Fibroblast of skin of back (primary cell): ENCODE results near the gene SNAI3.

Experiments
- DNase-seq: peaks from one replicate; pipeline ENCODE4 v3.0.0-alpha.2; 2013

Gene SNAI3

DNA sequence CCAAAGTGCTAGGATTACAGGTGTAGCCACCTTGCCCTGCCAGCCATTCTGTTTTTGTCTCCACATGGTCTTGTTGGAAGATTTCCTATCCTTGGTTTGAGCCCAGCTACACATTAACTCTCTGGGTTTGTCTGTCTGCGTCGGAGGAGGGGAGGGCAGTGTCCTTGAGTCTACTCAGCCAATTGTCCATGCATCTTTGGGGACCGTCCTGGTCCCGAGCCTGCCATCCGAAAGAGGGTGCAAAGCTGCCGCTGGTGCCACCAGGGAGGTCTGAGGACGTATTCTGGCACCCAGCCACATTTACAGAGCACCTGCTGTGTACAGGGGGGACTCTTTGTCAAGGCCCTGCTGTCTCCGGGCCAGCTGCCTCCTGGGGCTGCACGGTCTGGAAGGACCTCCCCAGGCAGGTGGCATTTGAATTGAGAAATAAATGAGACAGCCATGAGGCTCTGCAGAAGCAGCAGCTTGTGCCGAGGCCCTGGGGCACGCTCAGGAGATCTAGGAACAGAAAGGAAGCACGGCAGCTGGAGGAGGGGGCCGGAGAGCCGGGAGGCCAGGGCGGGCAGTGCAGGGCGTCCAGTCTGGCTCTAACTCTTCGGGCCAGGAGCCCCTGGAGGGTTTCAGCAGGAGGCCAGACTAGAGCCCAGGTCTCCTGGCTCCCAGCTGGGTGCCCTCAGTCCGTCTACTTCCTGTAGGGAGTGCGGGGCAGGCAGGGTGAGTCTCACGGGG, 36.9 kb downstream of the SNAI3 start:
- no peak for DNase-seq

DNA sequence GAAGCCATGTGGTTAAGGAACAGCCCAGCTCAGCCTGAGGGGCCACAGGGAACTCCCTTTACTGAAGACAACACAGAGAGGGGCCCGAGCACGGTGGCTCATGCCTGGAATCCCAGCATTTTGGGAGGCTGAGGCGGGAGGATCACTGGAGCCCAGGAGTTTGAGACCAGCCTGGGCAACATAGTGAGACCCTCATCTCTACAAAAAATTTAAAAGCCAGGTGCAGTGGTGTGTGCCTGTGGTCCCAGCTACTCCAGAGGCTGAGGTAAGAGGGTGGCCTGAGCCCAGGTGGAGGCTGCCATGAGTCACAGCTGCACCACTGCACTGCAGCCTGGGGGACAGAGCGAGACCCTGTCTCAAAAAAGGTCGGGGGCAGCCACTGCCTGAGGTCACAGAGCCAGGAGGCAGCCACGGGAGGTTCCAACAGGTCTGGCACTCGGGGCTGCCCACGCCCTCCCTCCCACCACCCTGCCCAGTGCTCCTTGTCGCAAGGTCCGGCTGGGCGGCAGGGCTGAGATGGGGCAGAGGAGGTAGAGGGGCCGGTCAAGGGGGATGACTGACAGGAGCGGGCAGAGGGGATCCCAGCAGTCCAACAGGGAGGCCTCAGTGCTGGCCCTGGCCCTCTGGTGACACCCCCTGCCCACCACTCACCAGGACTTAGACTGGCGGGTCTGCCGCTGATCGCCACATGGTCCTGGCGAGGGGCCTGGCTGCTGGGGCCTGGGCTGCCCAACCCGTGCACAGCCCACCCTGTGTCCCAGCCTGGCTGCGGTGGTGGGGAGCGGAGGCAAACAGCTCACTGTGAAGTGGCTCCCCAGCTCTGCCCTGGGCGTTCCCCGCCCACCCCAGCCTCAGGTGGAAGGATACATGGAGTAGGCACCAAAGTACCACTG, 38.9 kb downstream of the SNAI3 start:
- DNase-seq: no peak

DNA sequence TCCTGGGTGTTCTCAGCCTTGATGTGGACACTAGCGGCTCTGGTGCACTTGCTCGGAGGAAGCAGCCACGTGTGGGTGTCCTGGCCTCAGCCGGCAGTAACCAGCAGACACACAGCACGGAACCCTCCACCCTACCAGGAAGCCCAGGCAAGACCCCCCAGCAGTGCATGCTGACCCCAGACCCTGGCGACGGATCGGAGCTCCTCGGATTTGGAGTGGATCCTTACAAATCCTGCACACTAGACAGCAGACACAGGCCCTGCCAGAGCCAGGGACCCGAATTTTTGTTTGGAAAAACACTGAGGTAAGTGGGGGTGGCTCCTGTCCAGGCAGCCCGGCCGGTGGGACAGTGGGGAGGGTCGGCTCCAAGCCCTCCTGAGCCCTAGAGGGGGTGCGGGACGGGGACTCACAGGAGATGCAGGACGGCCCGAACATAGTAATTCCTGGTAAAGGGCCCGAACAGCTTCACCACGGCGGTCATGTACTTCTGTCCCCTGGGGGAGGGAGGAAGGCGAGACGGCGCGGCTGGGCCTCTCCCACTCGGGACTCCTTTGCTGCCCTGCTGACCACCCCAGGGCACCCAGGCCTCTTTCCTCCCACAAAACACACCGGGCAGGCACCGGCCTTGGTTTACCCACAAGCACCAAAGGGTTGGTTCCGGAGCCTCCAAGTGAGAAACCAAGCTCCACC, 39.8 kb downstream of the SNAI3 start:
- DNase-seq: no peak

DNA sequence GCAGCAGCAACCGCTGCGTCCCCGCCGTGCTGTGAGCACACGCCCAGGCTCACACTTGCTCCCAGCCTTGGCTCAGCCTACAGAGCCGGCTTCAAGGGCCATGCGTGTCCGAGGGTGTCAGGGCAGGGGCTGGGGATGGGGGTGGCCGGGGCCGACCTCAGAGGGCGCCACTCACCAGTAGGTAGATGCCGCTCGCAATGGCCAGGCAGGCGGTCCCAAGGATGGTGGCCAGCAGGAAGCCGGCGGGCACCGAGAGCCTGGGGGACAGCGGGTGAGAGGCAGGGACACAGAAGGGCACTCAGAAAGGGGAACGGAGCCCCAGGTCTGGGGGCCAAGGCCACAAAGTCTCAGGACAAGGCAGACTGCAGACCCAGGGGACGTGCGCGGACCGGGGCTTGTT, 40.4 kb downstream of the SNAI3 start:
- no peak for DNase-seq

DNA sequence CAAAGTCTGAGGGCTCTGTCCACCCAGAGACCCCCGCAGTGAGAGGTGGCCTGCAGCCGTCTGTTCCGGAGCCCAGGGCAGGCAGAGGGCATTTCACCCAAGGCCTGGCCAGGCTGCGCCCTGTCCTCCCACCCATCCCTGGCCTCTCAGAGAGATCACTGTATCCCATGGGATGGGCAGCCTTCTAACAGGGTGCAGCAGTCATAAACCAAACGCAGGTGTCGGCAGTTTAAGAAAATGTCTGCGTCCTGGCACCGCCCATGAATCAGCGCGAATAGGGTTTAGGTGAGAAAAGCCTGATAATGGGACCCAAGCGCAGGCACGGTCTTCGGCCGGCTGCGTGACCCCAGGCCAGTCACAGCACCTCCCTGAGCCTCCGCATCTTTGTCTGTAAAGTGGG, 40.9 kb downstream of the SNAI3 start:
- no peak for DNase-seq

DNA sequence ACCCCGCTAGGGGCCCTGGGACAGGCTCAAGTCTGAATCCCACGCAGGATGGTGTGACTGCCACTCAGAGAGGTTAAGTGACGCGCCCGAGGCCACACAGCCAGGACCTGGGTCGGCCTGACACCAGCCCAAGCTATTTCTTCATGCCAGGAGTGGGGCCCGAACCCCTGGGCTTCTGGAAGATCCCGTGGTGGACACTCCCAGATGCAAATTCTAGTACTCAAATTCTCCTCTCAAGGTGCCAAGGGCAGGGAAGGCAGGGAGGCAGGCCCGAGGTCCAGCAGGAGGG, 42.7 kb downstream of the SNAI3 start:
- no peak for DNase-seq

DNA sequence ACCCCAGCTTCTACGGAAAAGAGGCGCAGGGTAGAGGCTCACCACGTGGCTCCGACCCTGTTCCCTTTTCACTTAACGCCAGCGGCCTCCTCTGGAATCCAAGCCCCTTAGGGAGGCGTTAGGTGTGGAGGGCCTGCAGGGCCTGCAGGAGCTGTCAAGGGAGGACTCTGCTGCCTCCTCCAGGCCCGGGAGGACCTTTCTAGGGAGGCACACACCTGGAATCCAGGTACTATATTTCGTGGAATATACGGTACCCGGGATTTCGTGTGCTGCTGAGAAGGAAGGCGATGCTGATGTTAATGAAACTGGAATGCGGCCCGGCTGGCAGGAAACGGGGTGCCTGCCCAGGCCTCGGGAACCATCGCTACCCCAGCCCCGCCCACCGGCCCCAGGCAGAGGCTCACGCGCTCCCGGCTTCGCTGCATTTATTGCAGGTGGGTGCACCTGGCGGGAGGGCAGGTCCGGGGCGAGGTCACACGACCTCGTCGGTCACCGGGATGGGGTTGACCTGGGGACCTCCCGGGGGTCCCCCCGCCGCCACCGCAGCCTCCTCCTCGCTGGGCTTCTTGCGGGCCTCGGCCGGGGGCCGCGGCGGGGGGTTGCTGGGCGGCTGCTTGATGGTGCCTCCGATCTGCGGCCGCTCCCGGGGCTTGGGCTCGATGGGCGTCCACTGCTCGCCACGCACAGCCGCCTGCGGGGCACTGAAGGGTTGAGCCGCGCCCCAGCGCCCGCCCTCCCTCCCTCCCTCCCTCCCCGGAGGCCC, 43.2 kb downstream of the SNAI3 start:
- DNase-seq: no peak

DNA sequence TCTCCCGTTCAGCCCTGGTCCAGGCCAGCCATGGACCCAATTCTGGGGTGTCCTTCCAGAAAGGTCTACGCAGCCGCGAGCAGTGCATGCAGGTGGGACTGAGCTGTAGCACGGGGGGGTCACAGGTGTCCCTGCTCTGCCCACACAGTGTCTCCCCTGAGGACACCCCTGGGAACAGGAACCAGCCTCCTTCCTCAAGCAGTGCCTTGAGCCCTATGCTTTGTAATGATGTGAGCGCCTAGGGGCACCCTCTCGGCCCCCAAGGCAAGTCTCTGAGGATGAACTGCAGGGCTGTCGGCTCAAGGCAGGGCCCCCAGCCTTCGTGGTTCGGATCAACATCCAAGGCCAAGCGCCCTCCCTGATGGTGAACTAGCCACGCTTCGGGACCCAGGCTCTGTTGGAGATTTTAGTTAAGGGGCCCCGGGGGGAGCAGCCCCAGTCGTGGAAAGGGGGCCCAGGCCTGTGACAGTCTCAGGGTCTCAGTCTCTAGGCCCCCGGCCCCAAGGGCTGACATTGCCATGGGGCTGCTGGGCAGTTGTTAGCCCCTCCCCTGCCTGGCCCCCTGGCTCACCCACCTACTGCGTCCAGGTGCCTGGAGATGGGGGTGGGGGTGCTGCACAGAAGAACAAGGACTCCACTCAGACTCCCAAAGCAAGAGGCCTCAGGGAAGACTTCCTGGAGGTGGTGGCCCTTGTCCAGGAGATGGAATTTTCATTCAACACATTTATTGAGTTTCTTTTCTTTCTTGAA, 45.6 kb downstream of the SNAI3 start:
- DNase-seq: no peak

DNA sequence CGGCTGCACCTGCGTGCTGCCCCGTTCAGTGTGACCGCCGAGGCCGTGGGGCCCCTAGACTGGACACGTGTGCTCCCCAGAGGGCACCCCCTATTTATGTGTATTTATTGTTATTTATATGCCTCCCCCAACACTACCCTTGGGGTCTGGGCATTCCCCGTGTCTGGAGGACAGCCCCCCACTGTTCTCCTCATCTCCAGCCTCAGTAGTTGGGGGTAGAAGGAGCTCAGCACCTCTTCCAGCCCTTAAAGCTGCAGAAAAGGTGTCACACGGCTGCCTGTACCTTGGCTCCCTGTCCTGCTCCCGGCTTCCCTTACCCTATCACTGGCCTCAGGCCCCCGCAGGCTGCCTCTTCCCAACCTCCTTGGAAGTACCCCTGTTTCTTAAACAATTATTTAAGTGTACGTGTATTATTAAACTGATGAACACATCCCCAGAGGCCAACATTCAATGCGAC, 46.2 kb downstream of the SNAI3 start:
- no peak for DNase-seq

DNA sequence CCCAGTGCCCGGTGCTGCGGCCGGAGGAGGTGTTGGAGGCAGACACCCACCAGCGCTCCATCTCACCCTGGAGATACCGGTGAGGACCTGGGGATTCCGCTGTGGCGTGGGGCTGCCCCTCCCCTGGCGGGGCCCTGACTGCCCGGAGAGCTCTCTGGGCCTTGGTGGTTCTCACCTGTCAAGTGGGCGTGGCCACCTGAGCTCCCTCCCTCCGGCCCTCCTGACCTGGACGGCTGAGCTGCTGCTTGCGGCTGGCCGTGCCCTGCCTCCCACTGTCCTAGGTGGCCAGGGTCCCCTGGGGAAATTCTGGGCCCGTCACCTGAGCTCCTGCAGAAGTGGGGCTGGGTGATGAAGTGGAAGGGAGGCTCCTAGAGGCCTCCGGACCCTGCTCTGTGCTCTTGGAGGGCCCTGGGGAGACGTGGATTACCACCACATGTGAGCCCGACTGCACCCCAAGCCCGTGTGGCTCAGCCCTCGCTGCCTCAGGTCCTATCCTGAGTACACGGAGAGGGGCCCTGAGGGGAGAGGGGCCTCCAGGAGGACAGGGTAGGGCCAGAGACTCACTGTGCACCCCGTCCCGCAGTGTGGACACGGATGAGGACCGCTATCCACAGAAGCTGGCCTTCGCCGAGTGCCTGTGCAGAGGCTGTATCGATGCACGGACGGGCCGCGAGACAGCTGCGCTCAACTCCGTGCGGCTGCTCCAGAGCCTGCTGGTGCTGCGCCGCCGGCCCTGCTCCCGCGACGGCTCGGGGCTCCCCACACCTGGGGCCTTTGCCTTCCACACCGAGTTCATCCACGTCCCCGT, 46.9 kb downstream of the SNAI3 start:
- no peak for DNase-seq

DNA sequence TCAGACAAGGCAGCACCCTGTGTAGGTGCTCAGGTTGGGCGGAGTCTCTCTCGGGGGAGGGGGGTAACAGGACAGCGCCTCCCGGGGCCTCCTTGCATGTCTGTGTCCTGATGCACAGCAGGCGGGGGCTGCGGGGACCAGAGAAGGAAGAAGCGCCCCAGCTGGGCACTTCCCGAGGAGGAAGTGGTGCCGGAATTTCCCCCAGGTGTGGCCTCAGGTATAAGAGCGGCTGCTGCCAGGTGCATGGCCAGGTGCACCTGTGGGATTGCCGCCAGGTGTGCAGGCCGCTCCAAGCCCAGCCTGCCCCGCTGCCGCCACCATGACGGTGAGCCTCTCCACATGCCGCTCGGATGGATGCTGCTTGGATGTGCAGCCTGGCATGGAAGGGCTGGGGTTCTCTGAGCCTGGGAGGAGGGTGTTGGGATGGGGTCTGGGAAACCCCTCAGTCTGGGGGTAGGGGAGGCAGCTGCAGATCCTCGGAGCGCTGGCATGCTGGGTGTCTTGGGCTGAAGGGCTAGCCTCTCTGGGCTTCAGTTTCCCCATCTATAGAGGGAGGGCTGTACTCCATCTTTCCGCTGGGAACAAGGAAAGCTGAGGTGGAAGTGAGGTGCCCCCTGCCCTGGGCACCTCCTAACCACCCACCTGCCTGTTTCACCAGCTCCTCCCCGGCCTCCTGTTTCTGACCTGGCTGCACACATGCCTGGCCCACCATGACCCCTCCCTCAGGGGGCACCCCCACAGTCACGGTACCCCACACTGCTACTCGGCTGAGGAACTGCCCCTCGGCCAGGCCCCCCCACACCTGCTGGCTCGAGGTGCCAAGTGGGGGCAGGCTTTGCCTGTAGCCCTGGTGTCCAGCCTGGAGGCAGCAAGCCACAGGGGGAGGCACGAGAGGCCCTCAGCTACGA, 47.7 kb downstream of the SNAI3 start, which contains the start of gene IL17C:
Gene IL17C, plus strand, starts transcription at position 250 of the 908 bp plus-strand sequence. Its CDS starts 70 bp downstream, at position 320.
- DNase-seq: no peak

DNA sequence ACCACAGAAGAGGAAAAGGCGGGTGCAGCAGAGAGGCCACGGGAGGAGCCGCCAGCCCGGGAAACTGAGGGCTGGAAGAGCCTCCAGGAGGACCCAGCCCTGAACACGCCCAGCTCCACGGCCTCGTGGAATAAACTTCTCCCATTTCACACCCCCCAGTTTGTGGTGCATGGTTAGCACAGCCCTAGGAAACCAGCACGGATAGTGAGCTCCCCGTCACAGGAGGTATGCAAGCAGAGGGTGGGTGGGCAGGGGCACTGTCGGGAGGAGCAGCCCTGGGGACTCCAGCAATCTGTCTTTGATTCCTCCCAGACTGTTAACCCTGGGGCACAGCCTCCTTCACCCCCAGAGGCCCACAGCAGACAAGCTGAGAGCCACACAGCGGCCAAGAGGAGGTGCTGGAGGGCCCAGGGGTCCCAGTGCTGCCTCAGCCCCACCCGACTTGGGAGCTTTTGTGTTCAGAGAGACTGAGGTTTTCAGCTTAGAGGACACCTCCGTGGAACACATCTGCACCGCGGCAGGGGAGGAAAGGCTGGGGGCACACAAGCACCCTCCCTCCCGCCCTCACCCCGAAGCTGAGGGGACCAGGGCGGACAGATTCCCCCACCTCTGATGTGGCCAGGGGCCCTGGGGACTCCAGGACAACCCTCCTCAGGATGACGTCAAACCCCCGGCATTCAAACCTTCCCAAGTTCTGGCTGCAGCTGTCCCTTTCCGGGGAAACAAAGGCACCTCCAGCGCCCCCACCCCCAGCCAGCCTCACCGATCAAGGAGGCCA, 49.6 kb downstream of the SNAI3 start:
- no peak for DNase-seq

DNA sequence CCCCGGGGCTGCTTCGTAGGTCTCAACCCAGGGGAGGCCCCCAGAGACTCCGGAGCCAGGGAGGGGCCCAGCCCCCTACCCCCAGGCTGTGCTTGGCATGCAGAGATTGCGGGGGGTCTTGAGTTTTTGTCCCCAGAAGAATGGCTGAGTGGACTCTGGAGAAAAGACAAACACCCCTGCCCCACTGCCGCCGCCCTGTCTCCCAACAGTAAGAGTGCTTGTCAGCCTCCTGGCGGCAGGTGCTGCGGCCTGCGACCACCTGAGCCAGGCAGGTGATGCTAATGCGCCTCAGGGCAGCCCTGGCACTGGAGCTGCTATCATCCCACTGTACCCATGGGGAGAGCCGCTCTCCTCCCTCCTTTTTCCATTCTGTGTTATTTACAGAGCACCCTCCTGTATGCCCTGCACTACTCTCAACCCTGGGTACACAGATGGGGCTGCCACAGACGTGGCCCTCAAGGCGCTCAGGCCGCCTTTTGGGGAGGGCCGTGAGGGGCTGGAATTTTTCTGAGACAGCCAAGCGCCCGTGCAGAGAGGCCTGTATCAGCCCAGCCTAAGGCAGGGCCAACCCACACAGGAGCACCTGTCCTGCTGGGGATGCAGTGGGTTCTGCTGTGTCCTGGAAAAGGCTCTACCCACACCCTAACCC, 50.5 kb downstream of the SNAI3 start:
- DNase-seq: no peak

DNA sequence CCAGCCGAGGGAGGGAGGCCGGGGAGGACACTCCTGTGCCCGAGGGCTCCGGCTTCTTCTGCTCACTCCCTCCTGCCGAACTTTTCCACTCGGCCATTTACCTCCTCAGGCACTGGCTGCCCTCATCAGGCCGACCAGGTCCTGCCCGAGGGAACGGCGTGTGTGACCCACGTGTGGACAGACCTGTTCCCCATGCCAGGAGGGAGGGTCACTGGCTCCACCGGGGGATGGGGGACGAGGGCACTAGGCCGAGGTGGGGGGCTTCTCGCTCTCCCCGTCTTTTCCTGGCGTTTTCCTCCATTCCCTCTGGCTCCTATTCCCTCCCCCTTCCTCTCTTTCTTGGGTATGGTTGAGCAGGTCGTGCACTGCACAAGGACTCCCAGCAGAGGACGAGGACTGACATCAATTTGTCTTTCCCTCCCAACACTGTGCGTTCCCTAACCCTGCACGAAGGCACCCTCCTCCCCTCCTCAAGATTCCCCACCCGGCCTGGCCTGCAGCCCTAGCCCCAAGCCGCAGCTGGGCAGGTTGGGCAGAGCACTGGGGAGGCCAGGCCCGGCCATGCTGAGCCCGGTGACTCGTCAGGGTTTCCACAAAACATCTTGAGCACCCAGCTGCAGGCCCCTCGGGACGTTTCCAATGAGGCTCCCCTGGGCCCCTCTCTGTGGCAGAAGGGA, 51.2 kb downstream of the SNAI3 start:
- no peak for DNase-seq

DNA sequence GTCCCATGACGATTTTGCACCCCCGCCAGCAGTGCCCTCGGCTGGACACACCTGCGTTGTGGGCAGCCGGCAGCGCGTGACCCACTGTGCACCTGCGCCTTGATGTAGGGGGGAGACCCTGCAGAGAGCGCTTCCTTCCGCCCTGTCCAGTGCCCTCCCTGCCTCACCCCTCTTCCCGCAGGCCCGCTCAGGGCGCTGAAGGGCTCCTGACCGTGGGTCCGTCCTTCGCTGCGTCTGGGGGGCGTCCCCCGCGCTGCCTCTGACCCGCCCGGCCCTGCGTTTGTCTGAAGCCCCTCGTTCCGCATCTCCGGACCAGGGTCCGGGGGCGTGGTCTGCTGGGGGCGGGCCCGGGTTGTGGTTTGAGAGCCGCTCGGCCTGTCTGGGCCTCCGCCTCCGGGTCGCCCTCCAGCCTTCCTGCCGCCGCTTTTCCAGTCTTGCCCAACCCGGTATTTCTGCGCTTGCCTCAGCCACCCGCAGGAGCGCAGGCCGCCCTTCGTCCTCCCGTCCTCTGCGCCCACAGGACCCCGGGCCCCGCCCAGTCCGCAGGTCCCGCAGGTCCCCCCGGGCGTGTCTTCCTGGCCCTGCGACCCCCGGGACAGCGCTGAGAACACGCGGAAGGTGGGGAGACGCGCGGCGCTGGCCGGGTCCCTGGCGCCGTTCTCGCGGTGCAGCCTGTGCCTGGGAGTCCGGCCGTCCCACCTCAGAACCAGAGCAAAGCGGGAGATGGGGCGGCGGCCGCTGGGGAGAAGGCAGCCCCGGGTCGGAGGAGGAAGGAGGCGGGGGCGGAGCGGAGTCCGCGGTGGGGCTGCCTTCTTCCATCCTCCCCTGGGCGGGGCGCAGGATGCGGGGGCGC, 51.9 kb downstream of the SNAI3 start:
- DNase-seq: no peak

DNA sequence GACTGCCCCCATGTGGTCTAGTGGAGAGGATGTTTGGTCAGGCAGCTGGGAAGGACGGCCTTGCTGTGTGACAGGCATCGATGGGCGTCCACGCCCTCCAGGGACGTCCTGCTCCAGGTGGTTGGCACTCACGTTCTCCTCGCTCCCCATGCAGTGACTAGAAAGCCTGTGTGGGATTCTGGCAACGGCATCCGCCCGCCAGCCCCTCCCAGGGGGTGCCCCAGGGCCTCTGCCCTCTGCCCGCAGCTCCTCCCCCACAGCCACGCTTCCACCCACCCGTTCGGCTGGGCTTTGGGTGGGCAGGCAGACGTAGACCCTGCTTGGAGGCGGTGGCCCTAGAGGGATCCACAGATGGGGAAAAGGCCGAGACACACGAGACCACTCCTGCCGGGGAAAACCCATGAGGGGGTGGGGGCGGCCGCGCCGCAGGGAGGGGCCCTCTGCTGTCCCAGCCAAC, 52.6 kb downstream of the SNAI3 start:
- DNase-seq: no peak

DNA sequence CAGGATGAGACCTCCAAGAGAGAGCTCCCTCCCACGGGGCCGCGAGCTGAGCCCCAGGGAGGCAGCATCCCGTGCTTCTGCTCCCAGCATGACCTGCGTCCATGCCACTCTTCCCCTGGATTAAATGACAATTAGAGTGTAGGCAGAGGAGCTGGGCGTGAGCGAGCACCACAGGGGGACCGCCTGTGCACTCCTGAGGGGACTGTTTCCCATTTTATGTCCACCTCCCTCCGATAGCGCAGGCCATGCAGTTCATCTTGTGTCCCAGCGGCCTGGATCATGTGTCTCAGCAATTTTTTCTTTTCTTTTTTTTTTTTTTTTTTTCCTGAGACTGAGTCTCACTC, 53.7 kb downstream of the SNAI3 start:
- no peak for DNase-seq
